ENCODE data around the gene ICAM1. TPM values are rescaled to one million over a fixed set of nuclear protein-coding genes. Genes with fewer than 3 reads are reported as not detected.
A peak's percentile ranks its signal among the peaks of the same experiment; 100 is the strongest.

Gene ICAM1
- polyA plus RNA-seq, 2 of the 4 experiments (the other 2 are of a cell fraction): 1.2 to 1.4 TPM

- H3K4me2 ChIP-seq: peak overlapping the region; percentile 79
- H3K27ac ChIP-seq: peak overlapping the region; percentile 95 to 98
- FAIRE-seq: no peak
- CTCF ChIA-PET: no interaction called here
- TF ChIP-seq BCL3 (IDR thresholded peaks at IDR 0.05): no peak
- TF ChIP-seq KDM1A (IDR thresholded peaks at IDR 0.05; ENCODE audit: low read depth): no peak
- no peak for TF ChIP-seq HEYL (CRISPR knock-in tag; IDR thresholded peaks at IDR 0.05)
- no peak for TF ChIP-seq BHLHE40 (IDR thresholded peaks at IDR 0.05; ENCODE audit: low read depth, low read length)
- TF ChIP-seq ELK1 (IDR thresholded peaks at IDR 0.05; ENCODE audit: low read depth, low read length): no peak
- TF ChIP-seq RAD21 (conservative IDR thresholded peaks at IDR 0.05 in 1 of 2, IDR thresholded peaks at IDR 0.05 in 1 of 2): no peak
- TF ChIP-seq GATA3 (IDR thresholded peaks at IDR 0.05; ENCODE audit: borderline replicate concordance): no peak
- TF ChIP-seq RFX5 (IDR thresholded peaks at IDR 0.05): no peak
- TF ChIP-seq SREBF2 (IDR thresholded peaks at IDR 0.05): no peak
- TF ChIP-seq TP53 (CRISPR knock-in tag; IDR thresholded peaks at IDR 0.05): no peak
- TF ChIP-seq JUNB (IDR thresholded peaks at IDR 0.05): no peak
- TF ChIP-seq REST (IDR thresholded peaks at IDR 0.05): no peak
- no peak for TF ChIP-seq EHF (CRISPR knock-in tag; IDR thresholded peaks at IDR 0.05)
- TF ChIP-seq POLR2A (IDR thresholded peaks at IDR 0.05; ENCODE audit: low read length): no peak
- TF ChIP-seq HDAC2 (IDR thresholded peaks at IDR 0.05): no peak
- no peak for ATAC-seq
- no peaks in the 10 kb centered on the region for H3K9me3 ChIP-seq
- POLR2A ChIA-PET: no interaction called here
- no peaks in the 10 kb centered on the region for H3K4me1 ChIP-seq
- WGBS (ENCODE audit: missing lambda C conversion rate): 34% methylated on average over 5 of the region's 8 CpGs
- no peak for DNase-seq (ENCODE audit: low read depth in 1 of 2, low spot score in 1 of 2)
- peak overlapping the region; percentile 86 for H3K4me3 ChIP-seq
Observed at GRCh38 chr19:10252707-10253106, 18.2 kb upstream of the ICAM1 start.

- H3K4me3 ChIP-seq: no peak overlapping the region
- POLR2A ChIA-PET: no interaction called here
- ATAC-seq (no peak), DNase-seq (ENCODE audit: low read depth in 1 of 2, low spot score in 1 of 2) (no peak), FAIRE-seq (no peak)
- no peak overlapping the region for H3K27ac ChIP-seq
- H3K9me3 ChIP-seq: no peaks in the 10 kb centered on the region
- no peaks in the 10 kb centered on the region for H3K4me1 ChIP-seq
- H3K4me2 ChIP-seq: no peak overlapping the region
- 90% methylated on average over 3 of the region's 3 CpGs for WGBS (ENCODE audit: missing lambda C conversion rate)
- TF ChIP-seq HDAC2 (IDR thresholded peaks at IDR 0.05) (no peak), EHF (CRISPR knock-in tag; IDR thresholded peaks at IDR 0.05) (no peak), EHMT2 (IDR thresholded peaks at IDR 0.05; ENCODE audit: low read depth) (no peak), HES2 (IDR thresholded peaks at IDR 0.05) (no peak), E2F6 (IDR thresholded peaks at IDR 0.05; ENCODE audit: borderline replicate concordance, low read depth) (no peak), BHLHE40 (IDR thresholded peaks at IDR 0.05; ENCODE audit: low read depth, low read length) (no peak), REST (IDR thresholded peaks at IDR 0.05) (no peak), CTCF (IDR thresholded peaks at IDR 0.05) (no peak), JUN (IDR thresholded peaks at IDR 0.05) (no peak), CHD4 (IDR thresholded peaks at IDR 0.05; ENCODE audit: borderline replicate concordance) (no peak), ATOH8 (CRISPR knock-in tag; IDR thresholded peaks at IDR 0.05; ENCODE audit: low read depth) (no peak), ZSCAN20 (CRISPR knock-in tag; IDR thresholded peaks at IDR 0.05) (no peak)
- CTCF ChIA-PET: interaction anchor here (1.2 to 1.3 kb wide), 2 partner anchors 14 to 134 kb away, joined by 3 read pairs; no protein-coding TSS in a partner anchor
Observed at GRCh38 chr19:10254244-10254643, 16.7 kb upstream of the ICAM1 start.
